H1 (cell line): ENCODE data around the gene UBR7. TPM values are rescaled to one million over a fixed set of nuclear protein-coding genes. Genes with fewer than 3 reads are reported as not detected.

Experiments
- CTCF ChIA-PET: fragments of 300-600 bp; sonication (Branson Sonifier 250); formaldehyde crosslinking; loops from one replicate; lab custom pipeline; 2021; ENCODE audit not compliant: partially characterized antibody; lab: Charles Lee
- POLR2A ChIA-PET: fragments of 300-600 bp; sonication (Branson Sonifier 250); formaldehyde crosslinking; loops from one replicate; lab custom pipeline; 2021; ENCODE audit warnings: inconsistent platforms; ENCODE audit not compliant: partially characterized antibody; lab: Charles Lee
- DNase-seq, 2 experiments: peaks; one replicate each; pipeline versions ENCODE4 v3.0.0 to v3.0.0-alpha.2; 2010 to 2022; ENCODE audit warnings: low spot score in 2 of 2, low read depth in 1 of 2, mixed read lengths in 1 of 2
- FAIRE-seq: peaks from 2 replicates; lab custom pipeline; 2011; peaks lifted over from hg19 to GRCh38; lab: Jason Lieb, UNC
- H2AFZ ChIP-seq: 2 replicates; pipeline ENCODE4 v1.8.1; 2012; ENCODE audit warnings: low read length, inconsistent platforms
- H2AK5ac ChIP-seq: 2 replicates; pipeline ENCODE4 v1.6.1; 2013; ENCODE audit warnings: low read depth, low read length
- H2BK120ac ChIP-seq: replicated peaks from 2 replicates; pipeline ENCODE3; 2013; ENCODE audit warnings: low read depth, low read length, inconsistent platforms
- H2BK12ac ChIP-seq: 2 replicates; pipeline ENCODE4 v1.6.1; 2013; ENCODE audit warnings: low read depth, low read length
- H2BK15ac ChIP-seq: 2 replicates; pipeline ENCODE4 v1.6.1; 2013; ENCODE audit warnings: low read length
- H2BK20ac ChIP-seq: 2 replicates; pipeline ENCODE4 v1.6.1; 2013; ENCODE audit warnings: low read length
- H2BK5ac ChIP-seq: 2 replicates; pipeline ENCODE4 v1.6.1; 2013; ENCODE audit warnings: low read depth, low read length
- H3K14ac ChIP-seq: 2 replicates; pipeline ENCODE4 v1.6.1; 2013; ENCODE audit warnings: inconsistent platforms; ENCODE audit not compliant: insufficient read length
- H3K18ac ChIP-seq: 2 replicates; pipeline ENCODE4 v1.6.1; 2013; ENCODE audit warnings: low read length; ENCODE audit errors: extremely low read depth
- H3K23ac ChIP-seq: 2 replicates; pipeline ENCODE4 v1.6.1; 2013; ENCODE audit warnings: inconsistent platforms; ENCODE audit not compliant: insufficient read length
- H3K23me2 ChIP-seq: 2 replicates; pipeline ENCODE4 v1.6.1; 2013; ENCODE audit warnings: low read depth, low read length
- H3K27ac ChIP-seq: 2 replicates; pipeline ENCODE4 v1.6.1; 2011; ENCODE audit warnings: low read depth, low read length, inconsistent platforms
- H3K27me3 ChIP-seq, 4 experiments: replicated peaks in 1 of 4; 1 replicate in 1 of 4; 2 replicates in 3 of 4; pipeline versions ENCODE4 v1.6.1 to v1.8.1; 2011 to 2013; ENCODE audit warnings: low read length in 3 of 4, mild to moderate bottlenecking in 3 of 4, inconsistent platforms in 2 of 4, mixed read lengths in 2 of 4, moderate library complexity in 1 of 4; ENCODE audit not compliant: control insufficient read depth in 3 of 4, insufficient read depth in 3 of 4; ENCODE audit errors: extremely low read depth in 1 of 4
- H3K36me3 ChIP-seq, 4 experiments: 2 replicates each; pipeline versions ENCODE4 v1.6.1 to v1.8.1; 2011 to 2013; ENCODE audit warnings: mild to moderate bottlenecking in 4 of 4, low read length in 3 of 4, moderate library complexity in 2 of 4, control low read depth in 1 of 4, inconsistent platforms in 1 of 4; ENCODE audit not compliant: insufficient read depth in 4 of 4, control insufficient read depth in 2 of 4
- H3K4ac ChIP-seq: replicated peaks from 2 replicates; pipeline ENCODE3; 2013; ENCODE audit warnings: low read length, low read depth, mixed read lengths, inconsistent platforms; ENCODE audit not compliant: insufficient read length
- H3K4me1 ChIP-seq, 4 experiments: replicated peaks in 1 of 4; 1 replicate in 1 of 4; 2 replicates in 3 of 4; pipeline versions ENCODE4 v1.6.1 to v1.8.1; 2011 to 2013; ENCODE audit warnings: low read length in 3 of 4, inconsistent platforms in 2 of 4, mixed read lengths in 1 of 4; ENCODE audit not compliant: insufficient read depth in 4 of 4, control insufficient read depth in 3 of 4
- H3K4me2 ChIP-seq, 2 experiments: 2 replicates each; pipeline versions ENCODE4 v1.6.1 to v1.8.1; 2011 to 2013; ENCODE audit warnings: low read depth in 2 of 2, low read length in 2 of 2, control low read depth in 1 of 2, inconsistent platforms in 1 of 2, mild to moderate bottlenecking in 1 of 2; ENCODE audit not compliant: insufficient read depth in 1 of 2
- H3K4me3 ChIP-seq, 4 experiments: fragments of 200-600, 300-600 bp in 1 of 4; sonication (generic), shearing (Covaris generic), sonication (Bioruptor Twin) in 1 of 4; 2 replicates each; pipeline versions ENCODE4 v1.5.1 to v1.8.1; 2011 to 2016; ENCODE audit warnings: low read length in 4 of 4, low read depth in 3 of 4, control low read depth in 2 of 4, inconsistent platforms in 2 of 4, mild to moderate bottlenecking in 2 of 4, mixed read lengths in 1 of 4, moderate library complexity in 1 of 4; ENCODE audit not compliant: insufficient read depth in 2 of 4; ENCODE audit errors: extremely low read depth in 1 of 4
- H3K56ac ChIP-seq: replicated peaks from 2 replicates; pipeline ENCODE3; 2013; ENCODE audit warnings: low read depth, mild to moderate bottlenecking, mixed read lengths, low read length, inconsistent platforms; ENCODE audit not compliant: insufficient read length
- H3K79me1 ChIP-seq: 2 replicates; pipeline ENCODE4 v1.6.1; 2013; ENCODE audit warnings: low read depth, low read length, control low read depth
- H3K79me2 ChIP-seq, 2 experiments: 2 replicates each; pipeline versions ENCODE4 v1.6.1 to v1.8.1; 2012 to 2013; ENCODE audit warnings: low read length in 2 of 2, mild to moderate bottlenecking in 2 of 2, inconsistent platforms in 1 of 2; ENCODE audit not compliant: insufficient read depth in 2 of 2, control insufficient read depth in 1 of 2
- H3K9ac ChIP-seq, 4 experiments: replicated peaks in 1 of 4; 1 replicate in 1 of 4; 2 replicates in 3 of 4; pipeline versions ENCODE4 v1.6.1 to v1.8.1; 2011 to 2013; ENCODE audit warnings: low read depth in 3 of 4, low read length in 3 of 4, control low read depth in 2 of 4, mild to moderate bottlenecking in 2 of 4, moderate library complexity in 2 of 4, inconsistent platforms in 1 of 4; ENCODE audit errors: extremely low read depth in 1 of 4
- H3K9me3 ChIP-seq, 2 experiments: 2 replicates each; pipeline versions ENCODE4 v1.6.1 to v1.8.1; 2012 to 2013; ENCODE audit warnings: mild to moderate bottlenecking in 2 of 2, moderate library complexity in 2 of 2, control low read depth in 1 of 2, inconsistent platforms in 1 of 2, low read depth in 1 of 2, low read length in 1 of 2, mixed read lengths in 1 of 2; ENCODE audit not compliant: insufficient read depth in 2 of 2
- H4K20me1 ChIP-seq, 2 experiments: replicated peaks in 1 of 2; 2 replicates each; pipeline versions ENCODE3 to v1.8.1; 2011 to 2013; ENCODE audit warnings: inconsistent platforms in 2 of 2, low read length in 2 of 2, mild to moderate bottlenecking in 1 of 2; ENCODE audit not compliant: insufficient read depth in 2 of 2, control insufficient read depth in 1 of 2
- H4K5ac ChIP-seq: 2 replicates; pipeline ENCODE4 v1.6.1; 2013; ENCODE audit warnings: low read length, low read depth, mixed read lengths, inconsistent platforms; ENCODE audit not compliant: insufficient read length
- H4K8ac ChIP-seq: 2 replicates; pipeline ENCODE4 v1.8.0; 2013; ENCODE audit warnings: mild to moderate bottlenecking, moderate library complexity, low read length, inconsistent platforms; ENCODE audit not compliant: insufficient read depth; ENCODE audit errors: extremely low read depth
- H4K91ac ChIP-seq: replicated peaks from 2 replicates; pipeline ENCODE3; 2013; ENCODE audit warnings: low read length, mixed read lengths, inconsistent platforms; ENCODE audit not compliant: insufficient read length
- ATF3 ChIP-seq: IDR thresholded peaks from 2 replicates; pipeline ENCODE4 v1.6.1; 2011; ENCODE audit warnings: low read depth, mild to moderate bottlenecking, low read length; ENCODE audit not compliant: insufficient read depth
- CHD1 ChIP-seq: IDR thresholded peaks from 2 replicates; pipeline ENCODE4 v1.6.1; 2012; ENCODE audit warnings: low read depth, low read length, improper control_type of control experiment
- CTBP2 ChIP-seq: IDR thresholded peaks from 2 replicates; pipeline ENCODE4 v1.7.0; 2011; ENCODE audit warnings: borderline replicate concordance, mild to moderate bottlenecking, moderate library complexity, mixed read lengths, low read length; ENCODE audit not compliant: insufficient read depth, insufficient read length
- FOSL1 ChIP-seq: IDR thresholded peaks from 2 replicates; pipeline ENCODE4 v1.6.1; 2011; ENCODE audit warnings: mild to moderate bottlenecking, low read depth, low read length, moderate library complexity; ENCODE audit not compliant: insufficient read depth
- PHF8 ChIP-seq: fragments of 200-600 bp; sonication (generic); conservative IDR thresholded peaks from 2 replicates; pipeline ENCODE4 v1.7.1; 2012; ENCODE audit warnings: low read depth, mild to moderate bottlenecking, inconsistent platforms, low read length, moderate library complexity
- RBBP5 ChIP-seq: IDR thresholded peaks from 2 replicates; pipeline ENCODE4 v1.7.1; 2012; ENCODE audit warnings: low read depth, mild to moderate bottlenecking, inconsistent platforms, low read length, moderate library complexity, borderline replicate concordance
- SIRT6 ChIP-seq: IDR thresholded peaks from one replicate; pipeline ENCODE4 v1.7.1; 2012; ENCODE audit warnings: low read length, inconsistent platforms
- SIX5 ChIP-seq: IDR thresholded peaks from 2 replicates; pipeline ENCODE4 v1.6.1; 2011; ENCODE audit warnings: mild to moderate bottlenecking, low read depth, low read length
- TEAD4 ChIP-seq: IDR thresholded peaks from 2 replicates; pipeline ENCODE4 v1.6.1; 2012; ENCODE audit warnings: low read depth, low read length, inconsistent platforms, mixed read lengths
- WGBS, 2 experiments: shearing (Covaris generic) in 1 of 2; methylation state at CpG; one replicate each; pipeline versions ENCODE4 v1.1.6 to v1.1.7; 2013 to 2015; ENCODE audit warnings: low lambda C conversion rate in 2 of 2, mixed read lengths in 2 of 2, inconsistent platforms in 1 of 2, low coverage in 1 of 2, missing lambda C conversion rate in 1 of 2; ENCODE audit not compliant: insufficient replicate concordance in 2 of 2, insufficient coverage in 1 of 2, insufficient read length in 1 of 2; ENCODE audit errors: extremely low coverage in 1 of 2, missing lambda C conversion rate in 1 of 2; 5-methylcytosine and 5-hydroxymethylcytosine counted together
- polyA plus RNA-seq, 7 experiments: library from polyadenylated mRNA; depleted of rRNA in 3 of 7; stranded (reverse) in 5 of 7; unstranded in 2 of 7; fragments of >200 nt in 5 of 7; fragments of 200-250 nt in 2 of 7; gene quantifications; 1 replicate in 5 of 7; 2 replicates in 1 of 7; 4 replicates in 1 of 7; pipeline versions ENCODE4 v1.2.1 to v1.2.3, GENCODE V29; 2011 to 2013; ENCODE audit warnings: missing spikeins in 2 of 7, mixed read lengths in 2 of 7
- total RNA-seq: library from RNA; stranded (reverse); fragmentation: NEBNext Ultra II Directional; extraction: Animal tissue kit (Norgen Biotek cat#: 25700); gene quantifications from 2 replicates; pipeline ENCODE4 v1.2.1, GENCODE V29; 2021
- TF ChIP-seq, protein P1 (sequence below): IDR thresholded peaks from 2 replicates; pipeline ENCODE4 v1.6.1; 2012; ENCODE audit warnings: inconsistent platforms

The UBR7 gene
- total and polyA plus RNA-seq, 2 of the 8 experiments (the other 6 are each of a cell fraction or from before 2014, with no cell fraction given) = 20.1 to 28.4 TPM

DNA sequence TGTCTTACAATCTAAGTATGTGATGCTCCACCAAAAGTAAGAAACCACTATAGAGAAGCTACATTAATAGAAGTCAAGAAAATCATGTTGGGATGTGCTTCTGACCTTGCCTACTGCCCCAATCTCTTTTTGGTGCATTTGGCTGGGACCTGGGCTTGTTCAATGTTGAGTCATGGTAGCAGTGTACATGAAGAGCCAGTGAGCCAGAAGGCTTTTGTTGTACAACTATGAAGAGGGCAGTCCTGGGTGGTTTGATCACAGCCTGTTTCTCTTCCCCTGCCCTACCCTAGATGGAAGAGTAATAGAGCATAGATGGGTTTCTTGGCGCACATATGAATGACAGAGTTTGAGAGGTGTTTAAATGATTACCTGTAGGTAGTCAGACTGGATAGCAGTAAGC, 56.4 kb downstream of the UBR7 start:
- peaks cover 0 to 2% of the 10 kb centered on the region in 2 experiments; a peak in 1 of 4 replicates for H3K79me2 ChIP-seq
- no peak overlapping the region for H3K14ac ChIP-seq
- H4K20me1 ChIP-seq = no peaks in the 10 kb centered on the region
- TF ChIP-seq SIRT6 (no peak), CHD1 (no peak), TEAD4 (no peak), FOSL1 (no peak), SIX5 (no peak), ATF3 (no peak), RBBP5 (no peak), PHF8 (no peak), CTBP2 (no peak)
- TF ChIP-seq, protein P1, sequence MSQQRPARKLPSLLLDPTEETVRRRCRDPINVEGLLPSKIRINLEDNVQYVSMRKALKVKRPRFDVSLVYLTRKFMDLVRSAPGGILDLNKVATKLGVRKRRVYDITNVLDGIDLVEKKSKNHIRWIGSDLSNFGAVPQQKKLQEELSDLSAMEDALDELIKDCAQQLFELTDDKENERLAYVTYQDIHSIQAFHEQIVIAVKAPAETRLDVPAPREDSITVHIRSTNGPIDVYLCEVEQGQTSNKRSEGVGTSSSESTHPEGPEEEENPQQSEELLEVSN = no peak
- H3K4me2 ChIP-seq = no peak overlapping the region
- no peaks in the 10 kb centered on the region for H3K9me3 ChIP-seq
- H2BK5ac ChIP-seq = no peak overlapping the region
- no peak overlapping the region for H3K18ac ChIP-seq
- CTCF ChIA-PET = interaction anchor here (1.1 to 1.2 kb wide), 2 partner anchors 14 to 276 kb away, joined by 3 read pairs; no protein-coding TSS in a partner anchor
- H3K4ac ChIP-seq = no peak overlapping the region
- no peak overlapping the region for H3K27ac ChIP-seq
- H3K23me2 ChIP-seq = no peaks in the 10 kb centered on the region; the same call in 1 of the 2 replicates
- no peak overlapping the region for H3K56ac ChIP-seq
- FAIRE-seq = no peak
- 82% methylated on average over 1 of the region's 1 CpG; no CpG with 5 or more reads in 1 of the 2 experiments for WGBS, 2 experiments
- no peak overlapping the region for H2BK20ac ChIP-seq
- H2BK120ac ChIP-seq = no peak overlapping the region
- H4K5ac ChIP-seq = no peak overlapping the region
- H3K27me3 ChIP-seq = no peaks in the 10 kb centered on the region
- H2BK15ac ChIP-seq = no peak overlapping the region
- no peak overlapping the region for H2AFZ ChIP-seq
- H4K8ac ChIP-seq = no peak overlapping the region
- peaks cover 0 to 14% (median 3%) of the 10 kb centered on the region in 4 experiments; a peak in 5 of 8 replicates for H3K36me3 ChIP-seq
- H3K9ac ChIP-seq = no peak overlapping the region
- POLR2A ChIA-PET = no interaction called here
- peaks cover 2% of the 10 kb centered on the region; the same call in 1 of the 2 replicates for H3K79me1 ChIP-seq
- no peak overlapping the region for H3K23ac ChIP-seq
- no peak for DNase-seq
- no peaks in the 10 kb centered on the region for H3K4me1 ChIP-seq
- H2BK12ac ChIP-seq = no peak overlapping the region
- H4K91ac ChIP-seq = no peak overlapping the region
- H2AK5ac ChIP-seq = no peak overlapping the region
- H3K4me3 ChIP-seq = no peak overlapping the region
